NCI-H1417 (cell line): Measurements from ENCODE around the gene PROKR1.
"Not testable (repeated sequence)": the region's sequence is repeated elsewhere in the genome, so short reads cannot be mapped to it uniquely, and the experiment has no call there.

Experiments used
- DNase-seq, 3 experiments: peaks; one replicate each; lab custom pipeline; 2025; lab: John Stamatoyannopoulos, UW

PROKR1 gene

GRCh38 chr2:68658266-68658665, 14.9 kb downstream of the PROKR1 start:
- DNase-seq: no peak

GRCh38 chr2:68659081-68659480, 15.7 kb downstream of the PROKR1 start:
- no peak for DNase-seq

- DNase-seq: no peak
These were observed 17.3 kb downstream of the PROKR1 start for GRCh38 chr2:68660658-68661057.

- no peak for DNase-seq
These were observed 19.1 kb downstream of the PROKR1 start for GRCh38 chr2:68662466-68662865.

- DNase-seq: no peak
These were observed 20.2 kb downstream of the PROKR1 start for GRCh38 chr2:68663371-68664156.

GRCh38 chr2:68667371-68667770, 24.0 kb downstream of the PROKR1 start:
- no peak for DNase-seq

GRCh38 chr2:68669651-68670050, 26.3 kb downstream of the PROKR1 start:
- DNase-seq: no peak

GRCh38 chr2:68671961-68672360, 28.6 kb downstream of the PROKR1 start:
- DNase-seq: no peak

GRCh38 chr2:68673631-68674030, 30.3 kb downstream of the PROKR1 start:
- no peak for DNase-seq

GRCh38 chr2:68675470-68675869, 32.1 kb downstream of the PROKR1 start:
- DNase-seq: no peak

GRCh38 chr2:68677837-68678236, 34.5 kb downstream of the PROKR1 start:
- DNase-seq: not testable (repeated sequence)

GRCh38 chr2:68679166-68679916, 36.0 kb downstream of the PROKR1 start:
- peak; percentile 45 to 85 (median 77) for DNase-seq

GRCh38 chr2:68679917-68680267, 36.5 kb downstream of the PROKR1 start:
- DNase-seq: peak; percentile 11 to 62 (median 44)

- DNase-seq: no peak
These were observed 40.8 kb downstream of the PROKR1 start for GRCh38 chr2:68684197-68684596.

GRCh38 chr2:68686178-68686577, 42.8 kb downstream of the PROKR1 start:
- no peak for DNase-seq

- DNase-seq: peak in 2 of 3 experiments; percentile 19 to 23
These were observed 43.6 kb downstream of the PROKR1 start for GRCh38 chr2:68687018-68687417.

GRCh38 chr2:68689553-68690537, 46.5 kb downstream of the PROKR1 start:
- no peak for DNase-seq

- DNase-seq: no peak
These were observed 47.5 kb downstream of the PROKR1 start for GRCh38 chr2:68690851-68691250.

GRCh38 chr2:68692511-68692910, 49.1 kb downstream of the PROKR1 start:
- DNase-seq: no peak

GRCh38 chr2:68693951-68694350, 50.6 kb downstream of the PROKR1 start:
- DNase-seq: peak in 1 of 3 experiments; percentile 49

- no peak for DNase-seq
These were observed 52.6 kb downstream of the PROKR1 start for GRCh38 chr2:68695971-68696370.

- no peak for DNase-seq
These were observed 53.2 kb downstream of the PROKR1 start for GRCh38 chr2:68696554-68696953.
